Fibroblast of mammary gland (primary cell): ENCODE results near the gene VAC14.

Experiments
- DNase-seq: peaks from one replicate; pipeline ENCODE4 v3.0.0-alpha.2; 2010; ENCODE audit warnings: low read depth
- H3K4me3 ChIP-seq: 2 replicates; pipeline ENCODE4 v1.5.1; 2011; ENCODE audit warnings: low read depth, mild to moderate bottlenecking, low read length, moderate library complexity; ENCODE audit not compliant: control insufficient read depth
- CTCF ChIP-seq: conservative IDR thresholded peaks from 2 replicates; pipeline ENCODE4 v1.5.1; 2011; ENCODE audit warnings: low read depth, low read length, inconsistent platforms; ENCODE audit not compliant: control insufficient read depth, insufficient read depth

Gene VAC14

GRCh38 chr16:70752426-70752825 is 48.5 kb downstream of the VAC14 start:
- no peak overlapping the region for H3K4me3 ChIP-seq
- no peak for TF ChIP-seq CTCF
- no peak for DNase-seq

- no peak overlapping the region for H3K4me3 ChIP-seq
- no peak for DNase-seq
- TF ChIP-seq CTCF, result no peak
Observed at GRCh38 chr16:70751593-70751992, 49.4 kb downstream of the VAC14 start.

- no peak overlapping the region for H3K4me3 ChIP-seq
- peak; percentile 100 for DNase-seq
- no peak for TF ChIP-seq CTCF
Observed at GRCh38 chr16:70750893-70751467, 50.0 kb downstream of the VAC14 start.

- peak; percentile 33 for DNase-seq
- H3K4me3 ChIP-seq, result no peak overlapping the region
- no peak for TF ChIP-seq CTCF
Observed at GRCh38 chr16:70749681-70750601, 51.0 kb downstream of the VAC14 start.

DNA sequence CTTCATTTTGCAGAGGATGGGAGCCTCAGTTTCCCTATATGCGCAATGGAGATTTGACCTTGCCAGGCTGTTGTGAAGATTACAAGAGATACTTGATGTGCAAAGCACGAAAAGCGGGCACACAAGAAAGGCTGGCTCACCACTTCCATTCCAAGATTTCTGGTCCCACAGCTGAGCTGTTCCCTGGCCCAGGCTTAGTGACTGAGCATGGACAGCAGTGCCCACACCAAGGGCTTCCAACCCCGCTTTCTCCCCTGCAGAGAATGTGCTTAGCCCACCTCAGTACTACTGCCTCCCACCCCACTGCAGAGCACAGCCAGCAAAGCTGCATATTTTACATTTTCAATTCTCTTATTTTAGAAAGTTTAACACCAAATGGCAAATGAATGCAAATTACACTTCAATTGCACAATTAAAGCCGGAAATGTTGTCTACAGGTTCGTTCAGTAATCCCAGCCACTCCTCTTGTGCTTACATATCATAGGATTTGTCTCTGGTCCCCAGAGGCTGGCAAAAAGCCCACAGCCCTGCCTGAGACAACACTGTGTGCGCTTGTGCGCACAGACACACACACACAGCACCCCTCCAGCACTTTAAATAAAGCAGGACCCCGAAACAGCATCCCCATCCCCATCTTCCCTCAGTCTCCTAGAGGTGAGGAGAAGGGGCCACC is 51.8 kb downstream of the VAC14 start:
- no peak overlapping the region for H3K4me3 ChIP-seq
- DNase-seq, result no peak
- no peak for TF ChIP-seq CTCF

GRCh38 chr16:70747703-70748631 is 53.0 kb downstream of the VAC14 start:
- TF ChIP-seq CTCF, result no peak
- H3K4me3 ChIP-seq, result no peak overlapping the region
- peak; percentile 69 for DNase-seq
